ENCODE results near the gene PTGR3.

PTGR3 gene

DNA sequence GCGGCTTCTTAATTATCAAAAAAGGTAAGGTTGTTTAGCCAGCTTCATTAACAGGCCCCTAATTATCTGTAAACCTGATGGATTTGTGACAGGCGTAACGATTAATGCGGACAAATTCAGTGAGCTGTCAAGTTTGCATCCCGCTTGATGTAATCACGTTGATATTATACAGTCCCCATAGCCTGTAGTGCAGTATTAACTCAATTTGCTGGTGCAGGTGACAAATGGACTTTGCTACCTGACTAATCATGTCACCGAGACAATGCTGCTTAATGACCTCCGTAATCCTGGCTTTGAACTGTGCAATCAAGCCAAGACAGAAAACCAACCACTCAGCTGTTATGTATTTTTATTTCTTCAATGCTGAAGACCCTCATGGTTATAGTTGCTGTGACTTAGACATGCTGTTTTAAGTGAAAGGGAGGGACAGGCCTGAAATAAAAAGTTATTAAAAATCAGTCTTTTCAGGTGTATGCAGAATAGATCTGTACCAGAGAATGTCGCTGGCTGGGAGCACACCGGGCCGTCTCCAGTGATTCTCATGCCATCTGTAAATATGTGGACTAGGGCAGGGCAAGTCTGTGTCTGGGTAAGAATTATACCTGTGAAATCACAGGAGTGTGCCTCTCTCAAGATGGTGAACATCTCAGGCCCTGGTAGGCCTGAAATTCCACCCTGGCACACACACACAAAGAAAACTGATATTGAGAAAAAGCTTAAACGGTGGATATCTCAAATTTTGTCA is 6.0 kb upstream of the PTGR3 start:
- no peak for ATAC-seq
- TF ChIP-seq ZNF70 (CRISPR knock-in tag; IDR thresholded peaks at IDR 0.05) = no peak
- TF ChIP-seq ISL1 (CRISPR knock-in tag; IDR thresholded peaks at IDR 0.05) = 0 out of 2 replicates have a peak, but pooled peaks have one; percentile 7

DNA sequence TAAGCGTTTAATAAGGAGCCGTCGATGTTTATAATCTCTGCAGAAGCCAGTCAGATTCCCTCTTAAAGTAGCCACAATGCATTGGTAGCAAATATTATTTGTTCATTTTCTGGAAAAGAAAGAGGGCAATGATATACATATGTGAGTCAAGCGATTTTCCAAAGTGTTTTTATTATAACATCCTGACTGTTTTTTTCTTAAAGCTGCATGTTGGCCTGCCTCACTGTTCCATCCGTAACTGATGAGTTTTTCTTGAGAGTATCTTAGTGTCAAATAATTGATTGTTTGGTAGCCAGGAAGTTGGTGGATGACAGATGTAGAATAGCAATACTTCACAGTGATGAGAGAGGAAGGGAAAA is 5.4 kb upstream of the PTGR3 start:
- TF ChIP-seq ZFP3 (CRISPR knock-in tag; IDR thresholded peaks at IDR 0.05) (no peak), RARB (CRISPR knock-in tag; IDR thresholded peaks at IDR 0.05) (no peak), ESRRG (CRISPR knock-in tag; IDR thresholded peaks at IDR 0.05) (no peak), ZNF70 (CRISPR knock-in tag; IDR thresholded peaks at IDR 0.05) (no peak), SNAI2 (CRISPR knock-in tag; IDR thresholded peaks at IDR 0.05) (no peak), TCF4 (CRISPR knock-in tag; IDR thresholded peaks at IDR 0.05; ENCODE audit: borderline replicate concordance) (no peak), ZNF565 (CRISPR knock-in tag; conservative IDR thresholded peaks at IDR 0.05; ENCODE audit: low read depth) (no peak), BACH2 (CRISPR knock-in tag; IDR thresholded peaks at IDR 0.05; ENCODE audit: borderline replicate concordance) (no peak), PPARA (CRISPR knock-in tag; IDR thresholded peaks at IDR 0.05; ENCODE audit: borderline replicate concordance) (no peak), TOX (CRISPR knock-in tag; IDR thresholded peaks at IDR 0.05; ENCODE audit: borderline replicate concordance) (no peak), GLIS3 (CRISPR knock-in tag; IDR thresholded peaks at IDR 0.05) (no peak), CSDC2 (CRISPR knock-in tag; IDR thresholded peaks at IDR 0.05) (no peak), ZC3H10 (CRISPR knock-in tag; IDR thresholded peaks at IDR 0.05) (no peak)
- TF ChIP-seq, protein P1, sequence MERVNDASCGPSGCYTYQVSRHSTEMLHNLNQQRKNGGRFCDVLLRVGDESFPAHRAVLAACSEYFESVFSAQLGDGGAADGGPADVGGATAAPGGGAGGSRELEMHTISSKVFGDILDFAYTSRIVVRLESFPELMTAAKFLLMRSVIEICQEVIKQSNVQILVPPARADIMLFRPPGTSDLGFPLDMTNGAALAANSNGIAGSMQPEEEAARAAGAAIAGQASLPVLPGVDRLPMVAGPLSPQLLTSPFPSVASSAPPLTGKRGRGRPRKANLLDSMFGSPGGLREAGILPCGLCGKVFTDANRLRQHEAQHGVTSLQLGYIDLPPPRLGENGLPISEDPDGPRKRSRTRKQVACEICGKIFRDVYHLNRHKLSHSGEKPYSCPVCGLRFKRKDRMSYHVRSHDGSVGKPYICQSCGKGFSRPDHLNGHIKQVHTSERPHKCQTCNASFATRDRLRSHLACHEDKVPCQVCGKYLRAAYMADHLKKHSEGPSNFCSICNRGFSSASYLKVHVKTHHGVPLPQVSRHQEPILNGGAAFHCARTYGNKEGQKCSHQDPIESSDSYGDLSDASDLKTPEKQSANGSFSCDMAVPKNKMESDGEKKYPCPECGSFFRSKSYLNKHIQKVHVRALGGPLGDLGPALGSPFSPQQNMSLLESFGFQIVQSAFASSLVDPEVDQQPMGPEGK (CRISPR knock-in tag; IDR thresholded peaks at IDR 0.05; ENCODE audit: borderline replicate concordance) = no peak
- TF ChIP-seq, protein P2, sequence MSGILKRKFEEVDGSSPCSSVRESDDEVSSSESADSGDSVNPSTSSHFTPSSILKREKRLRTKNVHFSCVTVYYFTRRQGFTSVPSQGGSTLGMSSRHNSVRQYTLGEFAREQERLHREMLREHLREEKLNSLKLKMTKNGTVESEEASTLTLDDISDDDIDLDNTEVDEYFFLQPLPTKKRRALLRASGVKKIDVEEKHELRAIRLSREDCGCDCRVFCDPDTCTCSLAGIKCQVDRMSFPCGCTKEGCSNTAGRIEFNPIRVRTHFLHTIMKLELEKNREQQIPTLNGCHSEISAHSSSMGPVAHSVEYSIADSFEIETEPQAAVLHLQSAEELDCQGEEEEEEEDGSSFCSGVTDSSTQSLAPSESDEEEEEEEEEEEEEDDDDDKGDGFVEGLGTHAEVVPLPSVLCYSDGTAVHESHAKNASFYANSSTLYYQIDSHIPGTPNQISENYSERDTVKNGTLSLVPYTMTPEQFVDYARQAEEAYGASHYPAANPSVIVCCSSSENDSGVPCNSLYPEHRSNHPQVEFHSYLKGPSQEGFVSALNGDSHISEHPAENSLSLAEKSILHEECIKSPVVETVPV (CRISPR knock-in tag; IDR thresholded peaks at IDR 0.05) = no peak
- TF ChIP-seq, protein P3, sequence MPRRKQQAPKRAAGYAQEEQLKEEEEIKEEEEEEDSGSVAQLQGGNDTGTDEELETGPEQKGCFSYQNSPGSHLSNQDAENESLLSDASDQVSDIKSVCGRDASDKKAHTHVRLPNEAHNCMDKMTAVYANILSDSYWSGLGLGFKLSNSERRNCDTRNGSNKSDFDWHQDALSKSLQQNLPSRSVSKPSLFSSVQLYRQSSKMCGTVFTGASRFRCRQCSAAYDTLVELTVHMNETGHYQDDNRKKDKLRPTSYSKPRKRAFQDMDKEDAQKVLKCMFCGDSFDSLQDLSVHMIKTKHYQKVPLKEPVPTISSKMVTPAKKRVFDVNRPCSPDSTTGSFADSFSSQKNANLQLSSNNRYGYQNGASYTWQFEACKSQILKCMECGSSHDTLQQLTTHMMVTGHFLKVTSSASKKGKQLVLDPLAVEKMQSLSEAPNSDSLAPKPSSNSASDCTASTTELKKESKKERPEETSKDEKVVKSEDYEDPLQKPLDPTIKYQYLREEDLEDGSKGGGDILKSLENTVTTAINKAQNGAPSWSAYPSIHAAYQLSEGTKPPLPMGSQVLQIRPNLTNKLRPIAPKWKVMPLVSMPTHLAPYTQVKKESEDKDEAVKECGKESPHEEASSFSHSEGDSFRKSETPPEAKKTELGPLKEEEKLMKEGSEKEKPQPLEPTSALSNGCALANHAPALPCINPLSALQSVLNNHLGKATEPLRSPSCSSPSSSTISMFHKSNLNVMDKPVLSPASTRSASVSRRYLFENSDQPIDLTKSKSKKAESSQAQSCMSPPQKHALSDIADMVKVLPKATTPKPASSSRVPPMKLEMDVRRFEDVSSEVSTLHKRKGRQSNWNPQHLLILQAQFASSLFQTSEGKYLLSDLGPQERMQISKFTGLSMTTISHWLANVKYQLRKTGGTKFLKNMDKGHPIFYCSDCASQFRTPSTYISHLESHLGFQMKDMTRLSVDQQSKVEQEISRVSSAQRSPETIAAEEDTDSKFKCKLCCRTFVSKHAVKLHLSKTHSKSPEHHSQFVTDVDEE (CRISPR knock-in tag; IDR thresholded peaks at IDR 0.05) = no peak
- ATAC-seq = no peak

DNA sequence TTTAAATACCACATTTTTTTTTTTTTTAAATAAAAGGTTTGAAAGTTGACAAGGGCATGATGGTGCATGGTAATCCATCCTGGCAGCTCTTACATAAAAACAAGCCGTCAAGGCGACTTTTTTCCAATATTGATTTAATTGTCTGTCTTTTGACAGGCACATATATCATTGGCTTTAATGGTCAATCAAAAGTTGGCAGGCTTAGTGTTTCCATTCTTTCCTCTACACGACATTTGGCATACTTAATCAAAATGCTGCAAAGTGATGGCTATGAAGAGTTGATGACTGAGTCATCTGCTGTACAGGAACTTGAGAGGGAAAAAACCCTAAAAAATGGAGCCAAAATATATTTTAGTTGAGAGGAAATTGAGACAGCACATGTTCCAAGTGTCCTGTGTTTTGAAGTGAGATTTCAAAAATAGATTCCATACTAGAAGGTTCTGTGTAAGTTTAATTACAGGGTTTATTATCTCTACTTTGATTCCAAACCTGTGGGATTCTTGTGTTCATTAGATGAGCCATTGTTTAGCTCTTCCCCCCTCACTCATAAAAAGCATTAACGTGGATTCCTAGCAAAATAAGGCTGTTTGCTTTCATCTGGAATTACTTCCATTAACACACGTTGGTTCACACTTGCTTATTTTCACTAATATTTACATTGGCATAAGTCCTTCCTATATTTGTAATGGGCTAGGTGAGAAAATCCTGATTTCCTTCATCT is 4.8 kb upstream of the PTGR3 start:
- no peak for ATAC-seq
- TF ChIP-seq ZNF70 (CRISPR knock-in tag; IDR thresholded peaks at IDR 0.05) = no peak
- TF ChIP-seq, protein P4, sequence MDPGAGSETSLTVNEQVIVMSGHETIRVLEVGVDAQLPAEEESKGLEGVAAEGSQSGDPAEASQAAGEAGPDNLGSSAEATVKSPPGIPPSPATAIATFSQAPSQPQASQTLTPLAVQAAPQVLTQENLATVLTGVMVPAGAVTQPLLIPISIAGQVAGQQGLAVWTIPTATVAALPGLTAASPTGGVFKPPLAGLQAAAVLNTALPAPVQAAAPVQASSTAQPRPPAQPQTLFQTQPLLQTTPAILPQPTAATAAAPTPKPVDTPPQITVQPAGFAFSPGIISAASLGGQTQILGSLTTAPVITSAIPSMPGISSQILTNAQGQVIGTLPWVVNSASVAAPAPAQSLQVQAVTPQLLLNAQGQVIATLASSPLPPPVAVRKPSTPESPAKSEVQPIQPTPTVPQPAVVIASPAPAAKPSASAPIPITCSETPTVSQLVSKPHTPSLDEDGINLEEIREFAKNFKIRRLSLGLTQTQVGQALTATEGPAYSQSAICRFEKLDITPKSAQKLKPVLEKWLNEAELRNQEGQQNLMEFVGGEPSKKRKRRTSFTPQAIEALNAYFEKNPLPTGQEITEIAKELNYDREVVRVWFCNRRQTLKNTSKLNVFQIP (CRISPR knock-in tag; IDR thresholded peaks at IDR 0.05; ENCODE audit: borderline replicate concordance, low read depth) = 0 out of 2 replicates have a peak, but pooled peaks have one; percentile 24
- TF ChIP-seq GLIS3 (CRISPR knock-in tag; IDR thresholded peaks at IDR 0.05) = no peak
- TF ChIP-seq ZFP30 (CRISPR knock-in tag; IDR thresholded peaks at IDR 0.05) = no peak
- TF ChIP-seq ESRRG (CRISPR knock-in tag; IDR thresholded peaks at IDR 0.05) = no peak
- TF ChIP-seq PPARA (CRISPR knock-in tag; IDR thresholded peaks at IDR 0.05; ENCODE audit: borderline replicate concordance) = no peak
- TF ChIP-seq, protein P5, sequence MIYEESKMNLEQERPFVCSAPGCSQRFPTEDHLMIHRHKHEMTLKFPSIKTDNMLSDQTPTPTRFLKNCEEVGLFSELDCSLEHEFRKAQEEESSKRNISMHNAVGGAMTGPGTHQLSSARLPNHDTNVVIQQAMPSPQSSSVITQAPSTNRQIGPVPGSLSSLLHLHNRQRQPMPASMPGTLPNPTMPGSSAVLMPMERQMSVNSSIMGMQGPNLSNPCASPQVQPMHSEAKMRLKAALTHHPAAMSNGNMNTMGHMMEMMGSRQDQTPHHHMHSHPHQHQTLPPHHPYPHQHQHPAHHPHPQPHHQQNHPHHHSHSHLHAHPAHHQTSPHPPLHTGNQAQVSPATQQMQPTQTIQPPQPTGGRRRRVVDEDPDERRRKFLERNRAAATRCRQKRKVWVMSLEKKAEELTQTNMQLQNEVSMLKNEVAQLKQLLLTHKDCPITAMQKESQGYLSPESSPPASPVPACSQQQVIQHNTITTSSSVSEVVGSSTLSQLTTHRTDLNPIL (CRISPR knock-in tag; IDR thresholded peaks at IDR 0.05; ENCODE audit: low read depth) = no peak
- TF ChIP-seq, protein P2 (CRISPR knock-in tag; IDR thresholded peaks at IDR 0.05) = no peak
- TF ChIP-seq TOX (CRISPR knock-in tag; IDR thresholded peaks at IDR 0.05; ENCODE audit: borderline replicate concordance) = peak; percentile 37; the same call in 1 of the 2 replicates
- TF ChIP-seq ZC3H10 (CRISPR knock-in tag; IDR thresholded peaks at IDR 0.05) = 0 out of 2 replicates have a peak, but pooled peaks have one; percentile 55
- TF ChIP-seq, protein P1 (CRISPR knock-in tag; IDR thresholded peaks at IDR 0.05; ENCODE audit: borderline replicate concordance) = peak; percentile 39; the same call in 1 of the 2 replicates
- TF ChIP-seq RARB (CRISPR knock-in tag; IDR thresholded peaks at IDR 0.05) = no peak
- TF ChIP-seq ZNF565 (CRISPR knock-in tag; conservative IDR thresholded peaks at IDR 0.05; ENCODE audit: low read depth) = no peak
- no peak for TF ChIP-seq ZNF8 (CRISPR knock-in tag; IDR thresholded peaks at IDR 0.05)
- TF ChIP-seq SNAI2 (CRISPR knock-in tag; IDR thresholded peaks at IDR 0.05) = no peak
- TF ChIP-seq ARNTL (CRISPR knock-in tag; IDR thresholded peaks at IDR 0.05; ENCODE audit: borderline replicate concordance, low read depth) = no peak
- no peak for TF ChIP-seq BACH2 (CRISPR knock-in tag; IDR thresholded peaks at IDR 0.05; ENCODE audit: borderline replicate concordance)
- no peak for TF ChIP-seq OSR1 (CRISPR knock-in tag; IDR thresholded peaks at IDR 0.05)

All from SK-N-SH treated with all-trans-retinoic acid at 6 μM for 48 hours (cell line).